TTC549 (cell line): ENCODE results near the gene PRRC1.

Experiments
- FAIRE-seq: peaks from 2 replicates; lab custom pipeline; 2012; peaks lifted over from hg19 to GRCh38; lab: Jason Lieb, UNC

The PRRC1 gene

DNA sequence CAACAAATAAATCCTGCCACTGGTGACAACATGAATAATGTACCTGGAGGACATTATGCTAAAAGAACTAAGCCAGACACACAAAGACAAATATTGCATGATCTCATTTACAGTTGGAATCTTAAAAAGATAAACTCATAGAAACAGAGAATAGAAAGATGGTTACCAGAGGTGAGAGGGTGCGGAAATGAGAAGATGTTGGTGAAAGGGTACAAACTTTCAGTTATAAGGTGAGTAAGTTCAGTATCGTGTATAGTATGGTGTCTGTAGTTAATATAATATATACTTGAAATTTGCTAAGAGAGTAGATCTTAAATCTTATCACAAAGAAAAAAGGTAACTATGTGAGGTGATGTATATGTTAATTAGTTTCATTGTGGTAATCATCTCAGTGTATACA lies 63.3 kb downstream of the PRRC1 start:
- no peak for FAIRE-seq

DNA sequence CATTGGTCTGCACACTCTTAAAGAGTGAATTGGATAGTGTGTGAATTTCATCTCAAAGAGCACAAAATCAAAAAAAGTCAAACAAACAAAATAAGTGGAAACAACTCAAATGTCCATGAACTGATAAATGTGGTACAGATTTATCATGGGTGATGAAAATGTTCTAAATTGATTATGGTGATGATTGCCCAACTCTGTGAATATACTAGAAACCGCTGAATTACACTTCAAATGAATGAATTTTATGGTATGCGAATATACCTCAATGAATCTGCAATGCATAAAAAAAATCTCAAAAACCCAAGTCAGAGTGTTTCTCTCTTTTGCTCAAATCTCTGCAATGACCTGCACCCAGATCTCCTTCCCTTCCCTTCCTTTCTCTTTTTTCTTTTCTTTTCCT lies 64.0 kb downstream of the PRRC1 start:
- no peak for FAIRE-seq

DNA sequence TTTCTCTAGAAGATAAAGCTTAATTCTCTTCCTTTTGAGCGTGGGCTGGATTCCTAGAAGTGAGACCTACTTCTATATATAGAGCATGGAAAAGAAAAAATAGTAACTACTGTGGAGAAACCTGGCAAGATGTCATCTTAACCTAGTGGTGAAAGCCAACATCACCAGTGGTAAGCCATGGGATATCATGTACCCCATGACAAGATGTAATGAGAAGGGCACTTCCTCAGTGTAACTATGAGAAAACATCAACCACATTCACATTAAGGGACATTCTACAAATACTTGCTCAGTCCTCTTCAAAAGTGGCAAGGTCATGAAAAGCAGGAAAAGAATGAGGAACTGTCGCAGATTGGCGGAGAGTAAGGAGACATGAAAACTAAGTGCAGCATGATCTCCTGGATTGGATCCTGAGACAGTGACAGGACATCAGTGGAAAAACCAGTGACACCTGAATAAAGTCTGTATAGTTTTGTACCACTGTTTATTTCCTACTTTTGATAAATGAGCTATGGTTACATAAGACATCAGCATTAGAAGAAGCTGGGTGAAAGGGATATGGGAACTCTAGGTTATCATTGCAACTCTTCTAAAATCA lies 65.4 kb downstream of the PRRC1 start:
- no peak for FAIRE-seq

DNA sequence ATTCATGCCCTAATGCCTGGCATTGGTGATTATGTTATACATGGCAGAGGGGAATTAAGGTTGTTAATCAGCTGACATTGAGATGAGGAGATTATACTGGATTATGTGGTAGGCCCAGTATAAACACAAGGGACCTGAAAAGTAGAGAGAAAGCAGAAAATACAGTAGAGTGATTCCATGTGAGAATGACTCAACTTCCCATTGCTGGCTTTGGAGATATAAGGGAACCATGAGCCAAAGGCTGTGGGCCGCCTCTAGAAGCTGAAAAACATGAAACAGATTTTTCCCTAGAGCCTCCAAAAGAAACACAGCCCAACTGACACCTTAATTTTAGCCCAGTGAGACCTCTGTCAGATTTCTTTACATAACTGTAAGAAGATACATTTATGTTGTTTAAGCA lies 66.4 kb downstream of the PRRC1 start:
- no peak for FAIRE-seq

DNA sequence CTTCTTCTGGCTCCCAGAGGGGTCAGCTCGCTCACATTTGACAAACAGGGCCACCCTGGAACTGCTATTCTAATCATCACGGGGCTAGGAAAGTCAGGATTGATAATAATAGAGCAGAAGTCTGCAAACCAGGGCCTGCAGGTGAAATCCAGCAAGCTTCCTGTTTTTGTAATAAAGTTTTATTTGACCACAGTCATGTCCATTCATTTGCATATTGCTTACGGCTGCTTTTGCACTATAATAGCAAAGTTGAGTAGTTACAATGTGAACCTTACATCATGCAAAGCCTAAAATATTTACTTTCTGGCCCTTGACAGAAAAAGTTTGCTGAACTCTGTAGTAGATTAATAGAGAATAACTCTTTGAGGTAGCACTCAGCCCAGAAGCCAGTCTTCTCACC lies 68.2 kb downstream of the PRRC1 start:
- FAIRE-seq: no peak

- FAIRE-seq: no peak
These were observed 68.8 kb downstream of the PRRC1 start for GRCh38 chr5:127586066-127586770.

DNA sequence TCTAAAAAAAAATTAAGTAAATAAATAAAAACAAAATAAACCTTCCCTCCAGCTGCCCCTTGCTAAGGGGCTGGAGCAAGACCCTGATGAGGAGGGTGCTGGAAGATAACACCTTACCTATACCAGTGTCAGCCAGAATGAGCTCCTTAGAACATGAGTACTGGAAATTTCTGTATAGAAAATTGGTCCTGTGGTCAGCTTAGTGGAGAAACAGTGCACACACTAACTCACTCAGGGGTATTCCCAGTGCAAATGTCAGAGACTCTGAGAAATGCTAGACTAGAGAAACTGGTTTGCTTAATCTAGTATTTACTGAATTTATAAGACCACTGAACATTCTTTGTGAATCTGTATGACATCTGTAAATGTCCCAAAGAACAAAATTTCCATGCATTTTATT lies 69.4 kb downstream of the PRRC1 start:
- FAIRE-seq: no peak

DNA sequence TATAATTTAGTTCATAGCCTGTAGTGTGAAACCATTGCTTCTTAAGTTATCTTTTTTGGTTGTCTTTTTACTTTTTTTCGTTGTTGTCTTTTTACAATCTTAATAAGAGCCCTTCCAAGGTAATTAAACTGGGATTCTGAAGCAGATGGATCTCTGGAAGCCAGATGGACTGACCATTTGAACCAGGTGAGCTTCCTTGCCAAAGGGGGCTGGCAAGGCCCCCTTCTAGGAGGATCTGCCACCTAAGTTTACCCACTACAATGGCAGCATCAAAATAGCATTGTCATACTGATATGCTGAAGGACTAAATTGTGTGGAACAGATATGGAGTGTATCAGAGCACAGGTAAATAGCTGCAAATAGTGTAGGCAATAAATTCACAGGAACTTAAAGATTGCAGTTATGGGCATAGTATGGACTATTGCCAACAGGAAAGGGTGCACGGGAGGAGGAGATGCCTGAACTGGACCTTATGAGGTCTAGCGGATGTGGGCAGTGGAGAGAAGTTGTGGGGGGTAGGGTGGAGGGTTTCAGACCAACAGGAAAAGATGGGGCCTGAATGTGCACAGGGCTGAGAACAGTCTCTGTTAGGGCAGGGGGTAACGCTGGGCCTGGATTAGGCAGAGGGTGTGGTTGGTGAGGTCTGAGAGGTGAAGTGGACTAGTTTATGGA lies 69.9 kb downstream of the PRRC1 start:
- FAIRE-seq: no peak

DNA sequence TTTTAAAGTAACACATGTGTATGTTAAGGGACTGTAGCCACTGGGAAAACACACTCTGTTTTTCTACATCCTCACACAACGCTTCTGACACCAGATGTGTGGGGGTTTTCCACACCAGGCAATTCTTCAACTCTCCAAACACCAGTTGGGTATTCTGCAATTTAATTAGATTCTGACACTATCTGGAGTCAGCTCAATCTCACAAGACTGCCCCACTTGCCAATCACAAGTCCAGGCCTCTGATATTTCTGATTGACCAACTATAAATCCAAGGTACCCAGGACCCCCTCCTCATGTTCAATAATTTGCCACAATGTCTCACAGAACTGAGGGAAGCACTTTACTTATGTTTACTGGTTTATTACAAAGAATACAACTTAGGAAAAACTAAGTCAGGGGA lies 70.9 kb downstream of the PRRC1 start:
- FAIRE-seq: no peak

DNA sequence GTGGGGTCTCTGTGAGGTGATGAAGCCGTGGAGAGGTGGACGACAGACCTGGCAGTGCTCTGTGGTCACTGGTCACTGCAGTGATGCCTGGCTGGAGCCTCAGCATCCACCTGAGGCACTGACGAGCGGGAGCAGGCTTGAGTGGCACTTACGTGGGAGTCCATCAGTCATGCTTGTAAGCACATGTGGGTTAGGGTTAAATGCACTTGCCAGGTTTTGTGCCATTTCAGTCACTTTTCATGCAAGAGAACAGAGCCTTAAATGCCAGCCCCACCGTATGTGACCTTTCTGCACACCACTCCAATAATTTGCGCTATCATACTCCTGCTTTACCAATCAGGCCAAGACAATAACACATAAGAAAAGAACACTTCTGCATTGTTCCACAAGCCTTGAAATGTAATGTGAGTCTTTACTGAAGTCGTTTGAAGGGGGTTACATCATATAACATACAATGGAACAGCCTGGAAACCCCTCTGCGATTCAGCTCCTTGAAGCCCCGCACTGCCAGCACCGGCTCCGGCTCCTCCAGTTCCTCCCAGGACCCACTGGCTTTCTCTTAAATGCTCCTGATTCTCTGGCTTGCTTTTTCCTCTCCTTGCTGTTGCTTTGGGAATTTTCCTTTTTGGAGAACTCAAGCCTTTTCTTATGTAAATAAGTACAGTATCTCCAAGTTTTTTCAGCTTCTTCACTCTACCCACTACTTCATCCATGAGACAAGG lies 72.0 kb downstream of the PRRC1 start:
- FAIRE-seq: no peak

GRCh38 chr5:127590156-127590722 lies 72.8 kb downstream of the PRRC1 start:
- FAIRE-seq: no peak

- no peak for FAIRE-seq
These were observed 78.3 kb downstream of the PRRC1 start for GRCh38 chr5:127595484-127596368.

GRCh38 chr5:127596501-127596900 lies 79.1 kb downstream of the PRRC1 start:
- no peak for FAIRE-seq

DNA sequence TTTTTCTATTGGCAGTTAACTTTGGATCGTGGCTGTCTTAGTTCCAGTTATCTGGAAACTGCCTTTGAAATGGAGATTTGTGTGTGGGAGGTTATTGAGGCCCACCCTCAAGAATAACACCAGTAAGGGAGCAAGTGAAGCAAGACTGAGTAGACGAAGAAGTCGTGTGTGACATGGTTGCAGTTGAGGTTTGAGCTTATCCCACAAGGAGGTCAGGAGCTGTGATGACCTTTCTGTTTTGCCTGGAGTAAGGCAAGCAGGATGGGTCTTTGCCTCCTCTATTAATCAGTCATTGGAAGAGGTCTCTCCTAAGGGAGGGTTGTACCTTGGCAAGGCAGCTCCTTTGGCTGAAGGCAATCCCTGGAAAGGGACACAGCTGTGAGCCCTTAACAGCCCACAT lies 81.9 kb downstream of the PRRC1 start:
- FAIRE-seq: no peak

- FAIRE-seq: no peak
These were observed 82.4 kb downstream of the PRRC1 start for GRCh38 chr5:127599847-127600246.

GRCh38 chr5:127601111-127601510 lies 83.7 kb downstream of the PRRC1 start:
- no peak for FAIRE-seq

- FAIRE-seq: no peak
These were observed 84.2 kb downstream of the PRRC1 start for GRCh38 chr5:127601601-127602000.

DNA sequence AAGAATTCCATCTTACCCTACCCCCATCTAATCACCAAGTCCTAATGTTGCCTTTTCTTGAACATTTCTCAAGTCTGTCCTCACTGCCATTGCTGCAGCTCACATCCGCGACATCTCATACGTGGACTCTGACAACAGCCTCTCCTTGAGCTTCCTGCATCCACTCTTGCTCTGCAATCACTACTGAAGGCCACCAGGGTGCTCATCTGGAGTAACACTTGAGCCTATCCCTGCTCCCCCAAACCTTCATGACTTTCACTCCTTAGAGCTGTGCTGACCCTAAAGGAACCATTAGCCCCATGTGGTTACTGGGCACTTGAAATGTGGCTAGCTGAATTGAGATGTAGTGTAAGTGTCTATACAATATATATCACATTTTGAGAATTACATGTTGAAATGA lies 85.0 kb downstream of the PRRC1 start:
- no peak for FAIRE-seq

DNA sequence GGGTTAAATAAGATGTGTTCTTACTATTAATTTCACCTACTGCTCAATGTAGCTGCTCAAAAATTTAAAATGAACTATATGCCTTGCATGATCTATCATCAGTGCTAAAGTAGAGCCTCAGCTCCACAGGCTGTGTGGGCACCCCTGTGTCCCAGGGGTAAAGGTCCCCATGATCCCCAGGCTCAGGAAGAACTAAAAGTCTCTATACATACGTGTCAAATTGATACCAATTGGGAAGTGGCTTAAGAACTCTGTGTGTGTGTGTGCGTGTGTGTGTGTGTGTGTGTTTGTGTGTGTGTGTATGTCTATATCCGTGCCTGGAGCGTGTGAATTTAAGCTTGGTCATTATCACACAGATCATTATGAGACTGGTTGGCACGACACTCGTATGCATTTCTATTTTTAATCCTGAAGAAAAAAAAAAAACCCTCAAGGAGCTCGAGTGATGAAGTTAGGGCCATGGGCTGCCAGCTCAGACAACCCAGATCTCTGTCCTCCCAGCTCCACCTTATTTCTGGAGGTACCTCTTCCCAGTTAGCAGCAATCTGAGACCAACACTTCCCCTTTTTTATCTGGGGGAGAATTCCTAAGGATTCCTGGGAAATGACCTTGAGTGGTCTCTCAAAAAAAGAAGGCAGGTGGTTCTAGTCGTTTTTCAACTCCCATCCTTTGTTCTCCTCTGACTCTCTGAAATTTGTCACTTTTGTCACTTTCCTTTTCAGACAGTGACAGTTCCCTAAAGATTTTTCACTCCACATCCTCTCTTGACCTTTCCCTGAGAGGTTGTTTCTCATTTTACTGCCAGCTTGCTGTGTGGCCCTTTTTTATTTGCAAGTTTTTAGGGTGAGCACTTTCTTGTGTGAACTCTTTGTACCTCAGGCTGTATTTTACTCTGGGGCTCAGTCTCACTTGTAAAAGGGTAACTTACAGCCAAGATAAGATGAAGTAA lies 85.7 kb downstream of the PRRC1 start:
- no peak for FAIRE-seq
